Measurements from ENCODE around the gene CLDN25.
"Not testable (repeated sequence)": the region's sequence is repeated elsewhere in the genome, so short reads cannot be mapped to it uniquely, and the experiment has no call there.

The CLDN25 gene

DNA sequence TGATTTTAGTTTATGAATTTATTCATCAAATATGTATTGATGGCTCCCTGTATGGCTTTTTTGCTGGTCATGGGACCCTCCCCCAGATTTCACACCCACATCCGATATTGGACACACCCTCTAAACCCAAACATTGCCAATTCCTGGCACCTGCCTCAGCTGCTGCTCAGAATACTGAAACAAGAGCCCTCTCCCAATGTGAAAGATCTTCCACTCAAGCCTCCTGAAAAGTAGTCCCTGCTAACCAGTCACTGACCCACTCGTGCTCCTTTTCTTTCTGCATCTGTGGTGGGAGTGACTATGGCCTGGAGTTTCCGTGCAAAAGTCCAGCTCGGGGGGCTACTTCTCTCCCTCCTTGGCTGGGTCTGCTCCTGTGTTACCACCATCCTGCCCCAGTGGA is at the start of gene CLDN25:
TSS of gene CLDN25 (plus strand) at position 301 of the 400 bp plus-strand sequence. CDS start at position 301, 0 bp downstream.
- DNase-seq: no peak

DNA sequence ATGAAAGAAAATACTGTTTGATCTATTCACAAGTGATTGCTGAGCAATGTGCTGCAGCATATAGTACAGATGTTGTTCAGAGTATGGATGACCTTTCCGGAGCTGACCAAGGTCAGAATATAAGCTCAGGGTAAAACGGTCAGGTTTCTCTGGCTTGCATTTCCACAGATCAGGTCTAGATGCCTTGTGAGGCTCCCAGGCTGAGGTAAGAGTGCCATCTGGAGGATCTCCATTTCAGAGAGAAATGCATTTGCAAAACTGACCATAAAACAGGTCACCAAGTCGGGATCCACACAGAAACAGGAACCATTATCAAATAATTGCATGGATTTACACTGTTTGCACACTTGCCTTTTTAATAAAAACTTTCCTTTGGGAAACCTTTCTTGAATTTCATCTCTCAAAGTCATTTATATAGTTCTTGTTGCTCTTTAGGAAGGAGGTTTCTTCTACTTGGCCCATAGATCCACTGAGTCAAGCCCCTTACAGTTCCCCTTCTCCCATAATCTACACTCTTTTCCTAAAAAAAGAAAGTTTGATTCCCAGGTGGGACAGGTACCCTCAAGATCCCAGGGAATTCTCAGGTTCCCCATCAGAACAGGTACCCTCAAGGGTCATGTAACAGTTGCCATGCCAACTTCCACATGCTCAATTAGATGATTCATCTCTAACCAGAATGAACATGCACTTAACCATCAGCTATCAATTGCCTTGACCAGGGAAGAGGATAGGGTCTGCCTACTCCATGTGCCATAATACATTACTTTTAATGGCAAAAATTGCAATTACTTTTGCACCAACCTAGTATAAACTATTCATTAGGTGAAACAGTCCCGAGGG is 48.5 kb upstream of the CLDN25 start:
- no peak for DNase-seq

DNA sequence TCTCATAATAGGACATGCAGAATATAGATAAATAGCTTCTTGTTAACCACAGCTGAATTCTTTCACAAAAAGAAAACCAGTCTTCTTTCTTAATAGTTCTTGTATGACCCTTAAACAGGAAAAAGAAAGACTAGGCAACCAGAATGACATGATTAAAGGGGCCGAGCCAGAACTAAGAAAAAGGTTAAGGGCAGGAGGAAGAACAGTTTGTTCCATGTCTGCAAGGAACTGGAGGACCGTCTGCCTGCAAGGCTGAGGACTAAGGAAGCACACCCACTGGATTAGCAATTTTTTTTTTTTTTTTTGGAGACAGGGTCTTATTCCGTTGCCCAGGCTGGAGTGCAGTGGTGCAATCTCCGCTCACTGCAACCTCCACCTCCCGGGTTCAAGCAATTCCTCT is 47.5 kb upstream of the CLDN25 start:
- no peak for DNase-seq

DNA sequence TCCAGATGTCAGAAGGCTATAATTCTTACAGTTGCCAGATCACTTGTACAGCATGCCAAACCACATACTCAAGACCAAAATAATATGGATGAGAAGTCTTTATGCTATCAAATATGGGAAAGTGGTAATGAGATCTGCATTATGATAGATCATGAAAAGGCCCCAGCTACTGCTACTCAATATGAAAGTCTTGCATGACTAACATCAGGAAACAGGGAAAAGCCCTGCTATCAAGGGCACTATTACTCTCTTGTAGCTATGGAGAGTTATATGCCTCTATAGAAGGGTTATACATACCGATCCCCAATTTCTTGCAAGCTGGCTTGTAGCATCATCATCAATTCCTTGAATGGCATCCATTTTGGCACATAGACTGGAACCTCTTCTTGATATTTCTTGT is 43.3 kb upstream of the CLDN25 start:
- no peak for DNase-seq

DNA sequence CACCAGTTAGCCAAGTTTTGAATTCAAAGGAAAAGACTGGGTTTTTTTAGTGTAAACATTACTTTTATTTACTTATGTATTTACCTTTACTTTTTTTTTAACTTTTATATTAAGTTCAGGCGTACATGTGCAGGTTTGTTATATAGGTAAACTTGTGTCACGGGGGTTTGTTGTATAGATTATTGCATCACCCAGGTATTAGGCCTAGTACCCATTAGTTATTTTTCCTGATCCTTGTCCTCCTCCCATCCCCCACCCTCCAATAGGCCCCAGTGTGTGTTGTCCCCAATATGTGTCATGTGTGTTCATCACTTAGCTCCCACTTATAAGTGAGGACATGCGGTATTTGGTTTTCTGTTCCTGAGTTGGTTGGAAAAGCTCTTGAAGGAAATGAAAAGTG is 26.7 kb upstream of the CLDN25 start:
- no peak for DNase-seq

DNA sequence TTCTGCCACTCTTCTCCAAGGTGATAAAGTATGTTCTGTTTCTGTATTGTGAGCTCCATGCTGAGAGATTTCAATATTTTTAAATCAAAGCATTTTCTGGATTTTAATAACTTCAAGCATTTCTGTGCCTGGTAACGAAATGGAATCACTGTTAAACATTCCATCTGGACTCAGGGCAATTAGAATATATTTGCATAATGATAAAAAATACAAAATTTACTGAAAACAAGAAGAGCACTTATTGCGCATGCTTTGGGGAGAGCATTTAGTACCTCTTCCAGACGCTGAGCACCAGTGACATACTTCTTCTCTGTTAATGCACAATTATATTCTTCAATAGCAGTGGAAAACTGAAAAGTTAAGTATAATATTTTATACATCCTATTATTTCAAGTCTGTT is 19.4 kb upstream of the CLDN25 start:
- no peak for DNase-seq

DNA sequence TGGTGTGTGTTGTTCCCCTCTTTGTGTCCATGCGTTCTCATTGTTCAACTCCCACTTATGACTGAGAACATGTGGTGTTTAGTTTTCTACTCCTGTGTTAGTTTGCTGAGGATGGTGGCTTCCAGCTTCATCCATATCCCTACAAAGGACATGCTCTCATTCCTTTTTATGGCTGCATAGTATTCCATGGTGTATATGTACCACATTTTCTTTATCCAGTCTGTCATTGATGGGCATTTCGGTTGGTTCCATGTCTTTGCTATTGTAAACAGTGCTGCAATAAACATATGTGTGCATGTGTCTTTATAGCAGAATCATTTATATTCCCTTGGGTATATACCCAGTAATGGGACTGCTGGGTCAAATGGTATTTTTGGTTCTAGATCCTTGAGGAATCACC is 16.6 kb upstream of the CLDN25 start:
- DNase-seq: not testable (repeated sequence)

DNA sequence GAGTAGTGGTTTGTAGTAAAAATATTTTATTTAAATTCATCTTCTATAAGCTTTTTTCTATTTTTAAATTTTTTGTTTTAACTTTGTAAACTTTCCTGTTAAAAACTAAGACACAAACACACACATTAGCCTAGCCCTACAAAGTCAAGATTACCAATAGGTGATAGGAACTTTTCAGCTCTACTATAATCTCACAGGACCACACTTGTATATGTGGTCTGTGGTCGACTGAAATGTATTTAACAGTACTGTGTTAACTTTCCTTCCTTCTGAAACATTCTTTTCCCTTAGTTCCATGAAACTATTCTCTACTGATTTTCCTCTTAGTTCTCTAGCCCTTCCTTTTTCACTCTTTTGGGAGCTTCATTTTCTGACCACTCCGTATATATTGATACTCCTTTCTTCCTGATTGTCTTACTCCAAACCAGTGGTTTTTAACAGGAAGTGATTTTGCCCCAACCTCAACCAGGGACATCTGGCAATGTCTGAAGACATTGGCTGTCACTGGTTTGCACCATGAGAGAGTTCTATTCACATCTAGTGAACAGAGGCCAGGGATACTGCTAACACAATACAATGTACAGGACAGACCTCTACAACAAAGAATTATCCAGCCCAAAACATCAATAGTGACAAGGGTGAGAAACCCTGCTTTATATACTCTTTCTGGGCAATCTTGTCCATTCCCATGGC is 14.9 kb upstream of the CLDN25 start:
- DNase-seq: no peak

DNA sequence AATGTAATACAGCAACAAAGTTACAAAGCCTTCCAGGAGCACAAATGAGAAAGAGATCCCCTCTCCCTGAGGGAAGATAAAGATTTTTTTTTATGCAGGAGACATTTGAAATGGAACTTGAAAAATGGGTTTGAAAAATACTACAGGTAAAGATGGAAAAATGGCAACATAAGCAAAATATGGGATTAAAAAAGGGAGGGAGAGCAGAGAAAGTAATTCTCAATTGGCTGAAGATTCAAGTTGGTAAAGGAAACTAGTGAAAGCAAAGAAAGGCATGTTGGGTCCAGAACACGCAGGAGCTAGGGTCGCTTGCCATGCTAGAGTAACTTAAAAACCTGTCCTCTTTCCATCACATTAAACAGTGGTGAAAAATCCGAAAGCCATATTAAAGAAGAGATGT is 7.6 kb upstream of the CLDN25 start:
- no peak for DNase-seq

DNA sequence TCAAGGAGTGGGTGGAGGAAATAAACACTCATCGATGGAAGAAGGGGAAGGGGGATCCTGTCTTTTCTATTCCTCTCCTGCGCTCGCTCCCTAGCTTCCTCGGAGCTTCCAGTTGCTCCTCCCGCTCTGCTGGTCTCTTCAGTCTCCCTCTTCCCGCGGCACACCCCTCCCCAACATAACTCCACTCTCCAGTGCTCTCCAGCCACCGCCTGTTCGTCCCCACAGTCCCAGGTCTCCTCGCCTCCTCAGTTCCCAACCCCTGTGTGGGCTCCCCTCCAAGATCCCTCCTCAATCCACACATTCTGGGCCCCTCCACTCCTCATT is 6.5 kb upstream of the CLDN25 start:
- no peak for DNase-seq

DNA sequence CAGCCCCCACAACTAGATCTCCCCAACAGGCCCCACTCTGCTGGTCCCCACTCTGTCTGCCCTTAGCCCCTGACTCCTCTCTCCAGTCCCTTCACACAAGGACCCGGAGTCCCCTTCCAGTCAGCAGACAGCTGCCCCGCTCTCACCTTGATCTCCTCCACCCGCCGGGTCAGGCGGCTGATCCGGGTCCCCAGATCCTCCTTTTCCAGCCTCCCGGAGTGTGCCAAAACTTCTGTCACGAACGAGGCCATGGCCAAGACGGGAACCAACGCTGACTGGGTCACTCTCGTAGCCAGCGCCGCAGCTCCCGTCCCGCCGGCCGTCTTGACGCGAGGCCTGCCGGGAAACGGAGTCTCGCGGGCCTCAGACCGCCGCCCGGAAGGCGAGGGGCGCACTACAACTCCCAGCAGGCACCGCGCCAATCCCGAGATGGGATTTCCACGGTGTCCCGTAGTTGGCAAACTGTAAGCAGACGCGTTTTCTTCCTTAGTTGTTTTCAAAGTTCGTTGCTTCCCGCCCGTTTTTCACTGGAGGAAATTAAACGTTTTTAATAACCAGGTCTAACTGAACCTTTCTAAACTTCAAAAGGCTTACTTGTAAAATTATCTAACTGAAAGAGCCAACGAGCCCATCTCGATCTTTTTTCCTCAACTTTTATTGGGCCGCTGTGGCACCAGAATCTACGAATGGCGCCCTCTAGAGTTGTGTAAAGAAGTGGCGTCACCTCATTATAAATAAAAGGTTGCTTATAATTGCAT is 6.0 kb upstream of the CLDN25 start, which contains the start of gene ZW10:
TSS of gene ZW10 (minus strand) at position 277 of the 758 bp plus-strand sequence. CDS start at position 251, 26 bp downstream.
- peak; percentile 86 for DNase-seq

DNA sequence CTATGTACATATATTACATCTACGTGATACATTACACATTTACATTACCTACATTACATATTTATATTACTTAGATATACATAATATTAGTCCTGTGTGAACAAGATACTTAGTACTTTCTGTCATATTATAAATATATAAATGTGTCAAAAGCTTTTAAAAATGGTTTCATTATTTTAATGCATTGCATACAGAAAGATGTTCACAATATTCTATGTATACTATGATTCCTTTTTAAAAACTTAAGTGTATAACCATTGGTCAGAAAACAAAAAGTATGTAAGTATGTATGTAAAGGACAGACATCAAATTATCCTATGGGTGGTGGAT is 5.5 kb upstream of the CLDN25 start:
- no peak for DNase-seq

DNA sequence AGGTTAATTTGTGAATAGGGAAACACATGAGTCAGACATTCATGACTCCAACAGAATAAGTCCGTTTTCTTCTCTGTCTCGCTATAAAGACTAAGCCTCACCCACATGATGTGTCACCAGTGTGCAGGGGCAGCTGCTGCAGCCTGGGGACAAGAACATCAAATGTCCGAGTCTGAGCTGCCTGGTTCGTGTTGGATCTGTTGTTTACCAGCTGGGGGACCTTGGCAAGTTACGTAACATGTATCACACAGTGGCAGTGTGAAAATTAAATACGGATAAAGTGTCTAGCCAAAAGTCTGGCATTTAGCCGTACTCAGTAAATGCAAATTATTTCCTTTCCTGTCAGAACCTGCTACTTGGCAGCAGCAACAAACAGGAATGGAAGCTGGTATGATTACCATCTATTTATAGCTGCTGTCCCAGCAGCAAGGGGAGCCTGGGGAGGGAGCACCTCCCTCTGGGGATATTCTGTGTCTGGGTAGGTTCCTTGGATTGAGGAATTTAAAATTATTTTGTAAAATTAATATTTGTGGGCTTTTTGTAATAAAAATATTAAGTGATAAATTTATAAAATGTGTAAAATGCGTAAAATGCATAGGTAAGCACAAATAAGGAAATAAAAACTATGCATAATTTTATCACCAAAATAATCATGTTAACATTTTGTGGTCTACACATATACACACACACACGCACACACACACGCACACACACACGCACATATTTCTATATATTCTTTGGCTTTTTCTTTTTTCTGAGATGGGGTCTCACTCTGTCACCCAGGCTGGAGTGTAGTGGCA is 1.3 kb upstream of the CLDN25 start:
- DNase-seq: no peak

DNA sequence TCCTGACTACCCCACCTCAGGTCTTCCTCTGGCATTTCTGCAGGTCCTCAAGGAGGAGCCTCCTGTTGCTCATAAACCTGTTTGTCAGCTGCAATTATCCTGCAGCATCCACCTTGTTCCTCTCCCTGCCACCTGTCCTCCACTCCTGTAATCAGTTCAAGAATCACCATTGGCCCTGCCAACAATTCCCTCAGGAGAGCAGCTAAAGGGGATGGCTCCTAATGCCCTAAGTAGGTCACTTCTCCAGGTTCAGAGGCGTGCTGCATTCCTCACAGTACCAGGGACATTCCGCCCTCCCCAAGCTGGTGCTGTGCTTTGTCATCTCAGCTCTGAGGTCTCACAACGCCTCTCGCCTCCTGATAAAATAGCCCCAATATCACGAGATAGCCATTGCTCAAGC is 2.1 kb downstream of the CLDN25 start:
- DNase-seq: no peak

DNA sequence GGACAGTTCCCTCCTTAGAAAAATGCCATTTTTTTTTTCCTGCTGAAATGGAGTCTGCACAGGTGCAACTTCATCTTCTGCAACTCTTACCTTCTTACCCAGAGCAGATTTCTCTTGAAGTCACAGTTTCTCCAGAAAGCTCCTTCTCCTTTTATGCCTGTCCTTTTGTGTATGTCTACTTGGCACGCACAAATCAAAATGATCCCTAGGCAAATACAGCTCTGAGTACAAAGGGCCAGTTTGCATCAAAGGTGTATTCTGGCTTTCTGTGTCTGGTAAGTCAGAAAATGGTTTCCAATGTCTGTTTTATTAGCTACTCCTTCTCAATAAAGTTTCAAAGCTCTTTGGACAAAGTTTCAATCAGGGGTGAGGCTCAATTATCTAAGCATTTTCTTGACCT is 2.5 kb downstream of the CLDN25 start:
- no peak for DNase-seq

DNA sequence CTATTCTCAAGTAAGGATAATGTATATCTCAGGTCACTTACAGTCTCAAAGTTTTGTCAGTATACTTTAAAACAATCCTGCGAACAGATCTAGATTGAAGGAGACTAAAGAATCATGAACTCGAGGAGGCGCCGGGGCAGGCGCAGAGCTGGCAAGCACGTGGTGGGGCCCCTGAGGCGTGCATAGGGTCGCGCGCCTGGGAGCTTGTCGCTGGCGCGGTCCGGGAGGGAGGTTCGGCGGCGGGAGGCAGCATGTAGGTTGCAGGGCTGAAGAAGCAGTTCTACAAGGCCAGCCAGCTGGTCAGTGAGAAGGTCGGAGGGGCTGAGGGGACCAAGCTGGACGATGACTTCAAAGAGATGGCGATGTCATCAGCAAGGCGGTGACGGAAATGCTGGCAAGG is 9.4 kb downstream of the CLDN25 start:
- not testable (repeated sequence) for DNase-seq

DNA sequence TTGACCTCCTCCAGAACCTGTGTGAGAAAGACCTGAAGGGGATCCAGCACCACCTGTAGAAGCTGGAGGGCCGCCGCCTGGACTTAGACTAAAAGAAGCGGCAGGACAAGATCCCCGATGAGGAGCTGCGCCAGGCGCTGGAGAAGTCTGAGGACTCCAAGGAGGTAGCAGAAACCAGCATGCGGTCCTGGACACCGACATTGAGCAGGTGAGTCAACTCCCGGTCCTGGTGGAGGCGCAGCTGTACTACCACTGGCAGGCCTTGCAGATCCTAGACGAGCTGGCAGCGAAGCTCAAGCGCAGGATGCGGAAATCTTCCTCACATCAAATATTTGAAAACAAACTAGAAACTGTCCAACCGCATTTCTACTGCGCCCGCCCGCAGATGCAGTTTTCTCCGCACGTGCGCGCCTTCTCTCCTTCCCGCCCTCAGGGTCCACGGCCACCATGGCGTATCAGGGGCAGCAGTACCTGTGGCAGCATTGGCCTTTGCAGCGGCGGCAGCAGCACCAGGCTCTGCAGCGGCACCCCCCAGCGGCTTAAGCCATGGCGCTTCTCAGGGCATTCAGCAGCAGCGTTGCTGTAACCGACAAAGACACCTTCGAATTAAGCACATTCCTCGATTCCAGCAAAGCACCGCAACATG is 10.2 kb downstream of the CLDN25 start:
- no peak for DNase-seq

DNA sequence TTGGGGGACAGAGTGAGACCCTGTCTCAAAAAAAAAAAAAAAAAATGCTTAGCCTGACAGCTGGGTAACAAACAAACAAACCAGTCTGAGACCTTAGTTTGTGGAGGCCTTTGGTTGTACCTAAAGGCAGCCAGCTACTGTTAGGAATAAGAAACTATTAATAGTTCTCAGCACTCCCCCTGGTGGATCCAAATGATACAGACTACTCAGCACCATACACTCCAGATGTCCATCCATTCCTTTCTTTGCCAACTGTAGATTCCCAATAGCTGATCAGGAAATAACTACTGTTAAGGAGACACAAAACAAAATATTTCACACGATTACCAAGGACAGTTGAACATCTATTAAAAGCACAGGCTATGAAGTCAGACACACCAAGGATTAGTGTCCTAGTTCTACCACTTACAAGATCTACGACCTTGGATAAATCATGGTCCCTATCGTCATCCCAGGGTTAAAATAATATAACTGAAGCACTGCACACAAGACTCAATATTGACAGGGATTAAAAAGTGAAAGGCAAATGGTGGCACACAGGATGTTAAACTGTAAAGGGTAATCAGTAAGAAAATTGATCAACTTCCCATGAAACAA is 17.2 kb downstream of the CLDN25 start:
- no peak for DNase-seq

DNA sequence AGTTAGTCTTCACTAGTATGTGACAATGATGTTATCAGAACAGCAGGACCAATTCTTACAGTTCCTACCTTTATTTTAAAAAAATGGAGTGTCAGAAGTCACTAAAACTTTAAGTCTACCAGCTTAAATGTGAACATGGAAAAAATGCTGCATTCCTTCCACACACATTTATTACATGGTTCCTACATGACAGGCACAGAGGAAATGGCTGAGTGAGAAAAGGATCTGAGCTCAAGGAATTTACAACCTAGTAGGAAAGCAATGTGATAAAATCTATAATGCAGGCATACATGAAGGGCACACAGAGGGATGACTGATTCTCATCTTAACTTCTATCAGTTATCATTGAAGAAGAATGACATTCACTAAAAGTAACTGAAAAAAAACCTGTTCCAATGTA is 23.0 kb downstream of the CLDN25 start:
- no peak for DNase-seq

DNA sequence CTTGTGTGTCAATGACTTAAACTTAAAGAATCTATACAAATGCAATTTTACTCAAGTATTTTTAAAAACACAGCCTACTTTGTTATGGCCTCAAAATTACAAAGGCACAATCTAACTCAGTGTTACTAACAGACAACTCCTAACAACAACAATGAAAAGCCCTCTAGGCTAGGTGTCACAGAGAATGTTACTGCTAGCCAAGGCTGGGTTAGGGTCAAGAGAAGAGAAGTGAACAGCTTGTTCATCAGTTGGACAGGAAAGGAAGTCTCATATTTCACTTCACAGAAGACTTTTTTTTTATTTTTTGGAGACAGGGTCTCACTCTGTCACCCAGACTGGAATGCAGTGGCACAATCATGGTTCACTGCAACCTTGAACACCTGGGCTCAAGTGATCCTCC is 26.0 kb downstream of the CLDN25 start:
- DNase-seq: no peak

DNA sequence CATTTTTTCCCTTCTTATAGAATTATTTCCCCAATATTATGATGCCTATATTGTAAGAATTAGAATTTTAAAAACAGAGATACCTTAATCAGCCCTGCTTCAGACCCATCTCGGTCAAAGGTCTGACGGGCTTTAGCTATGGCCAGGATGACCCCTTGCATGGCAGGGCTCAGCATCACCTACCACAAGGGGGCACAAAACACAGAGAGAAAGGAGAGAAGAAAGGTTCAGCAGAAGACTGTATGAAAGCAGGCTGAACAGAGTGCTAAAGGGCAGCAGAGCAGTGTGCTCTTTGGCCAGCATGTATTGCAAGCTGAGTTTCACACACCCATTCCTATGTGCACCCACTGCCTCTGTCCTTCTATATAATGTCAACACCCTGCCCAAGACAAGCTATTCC is 26.8 kb downstream of the CLDN25 start:
- peak; percentile 6 for DNase-seq

DNA sequence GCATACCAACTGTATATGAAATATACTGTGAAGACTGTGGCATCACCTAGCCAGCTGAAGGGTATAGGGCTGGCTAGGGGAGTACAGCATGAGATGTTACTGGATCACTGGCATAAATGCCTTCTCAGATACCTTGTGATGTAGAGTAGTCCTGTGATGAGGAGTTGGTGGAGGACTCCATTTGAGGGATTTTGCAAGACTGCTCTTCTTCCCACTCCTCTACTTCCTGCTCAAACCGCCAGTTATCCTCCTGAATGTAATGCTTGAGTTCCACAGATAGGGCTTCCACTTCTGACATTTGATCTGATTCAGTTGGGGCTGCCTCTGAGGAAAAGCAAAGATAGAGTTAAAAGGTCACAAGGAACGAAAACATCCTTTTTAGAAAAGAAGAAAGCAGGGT is 29.3 kb downstream of the CLDN25 start:
- DNase-seq: no peak
